Stimulated activated CD4-positive, alpha-beta T cell treated with anti-CD3 and anti-CD28 coated beads, Interleukin-12 subunit alpha, Interleukin-12 subunit beta, amount 100 ng/mL, for 24 hours (primary cell): ENCODE measurements around the gene CCDC197.
A peak's percentile ranks its signal among the peaks of the same experiment; 100 is the strongest.

Experiments used
- DNase-seq, 2 experiments: peaks; one replicate each; pipeline ENCODE4 v3.0.0-alpha.2; 2020; ENCODE audit warnings: low read depth in 2 of 2

The CCDC197 gene

DNA sequence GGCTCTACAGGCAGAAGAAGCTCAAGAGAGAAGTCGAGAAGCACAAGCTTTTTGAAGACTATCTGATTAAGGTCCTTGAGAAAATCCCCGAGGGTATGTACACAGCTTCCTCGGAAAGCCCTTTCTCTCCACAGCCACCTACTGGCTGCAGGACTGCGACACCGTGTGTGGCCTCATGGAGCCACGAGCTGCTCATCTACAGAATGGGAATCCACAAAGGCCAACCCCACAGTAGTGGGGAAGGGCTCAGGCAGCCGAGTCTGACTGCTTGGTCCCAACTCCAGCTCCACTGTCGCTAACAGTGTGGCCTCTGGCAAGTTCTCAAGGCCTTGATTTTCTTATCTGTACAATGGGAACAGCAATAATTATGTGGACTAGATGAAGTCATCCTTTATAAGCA, 2.5 kb downstream of the CCDC197 start:
- DNase-seq, result no peak

- DNase-seq, result no peak
These were observed 3.2 kb downstream of the CCDC197 start for GRCh38 chr14:94000267-94000666.

DNA sequence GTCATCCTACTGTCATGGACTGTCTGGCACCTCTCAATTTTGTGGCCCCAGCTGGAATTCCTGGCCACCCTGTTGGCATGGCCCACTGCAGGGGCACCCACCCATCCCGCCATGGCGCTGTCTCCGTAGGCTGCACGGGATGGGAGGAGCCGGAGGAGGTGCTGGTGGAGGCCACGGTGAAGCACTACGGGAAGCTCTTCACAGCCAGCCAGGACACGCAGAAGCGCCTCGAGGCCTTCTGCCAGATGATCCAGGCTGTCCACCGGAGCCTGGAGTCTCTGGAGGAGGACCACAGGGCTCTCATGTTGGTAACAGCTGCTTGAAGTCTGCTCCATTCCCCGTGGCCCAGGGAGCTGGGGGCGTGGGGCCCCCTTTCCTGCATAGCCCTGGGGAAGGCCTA, 3.9 kb downstream of the CCDC197 start:
- no peak for DNase-seq

DNA sequence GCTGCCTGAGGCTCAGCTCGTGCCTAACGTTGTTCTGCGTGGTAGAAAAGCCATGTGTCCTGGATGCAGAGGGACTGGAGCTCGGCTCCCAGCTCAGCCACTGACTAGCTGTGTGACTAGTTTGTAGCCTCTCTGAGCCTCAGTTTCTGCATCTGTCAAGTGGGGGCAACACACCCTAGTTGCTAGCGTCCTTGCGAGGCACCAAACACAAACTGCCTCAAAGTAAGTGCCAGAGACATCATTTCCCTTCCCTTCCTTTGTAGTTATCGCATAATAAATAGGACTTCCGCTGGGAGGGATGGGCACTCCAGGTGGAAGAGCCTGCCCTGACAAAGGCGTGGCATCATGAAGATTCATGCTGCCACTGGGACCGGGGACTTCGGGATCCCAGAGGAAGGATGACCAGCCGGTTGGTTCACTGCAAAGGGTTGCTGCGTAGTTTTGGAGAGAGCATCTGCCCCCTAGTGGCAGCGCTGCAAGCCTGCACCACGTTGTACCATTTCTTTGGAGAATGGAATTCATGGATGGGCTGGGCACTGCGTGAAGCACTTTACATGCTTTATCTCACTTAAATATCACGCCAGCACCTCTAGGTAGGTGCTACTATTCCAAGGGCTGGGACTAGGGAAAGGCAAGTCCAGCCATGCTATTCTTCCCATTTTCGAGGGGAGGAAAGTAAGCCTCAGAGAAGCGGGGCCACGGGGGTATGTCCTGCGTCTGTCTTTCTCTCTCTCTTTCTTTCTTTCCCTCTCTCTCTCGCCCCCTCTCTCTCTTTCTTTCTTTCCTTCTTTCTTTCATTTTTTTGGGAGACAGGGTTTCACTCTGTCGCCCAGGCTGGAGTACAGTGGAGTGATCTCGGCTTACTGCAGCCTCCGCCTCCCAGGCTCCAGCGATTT, 4.6 kb downstream of the CCDC197 start:
- DNase-seq, result peak; percentile 35 to 56

DNA sequence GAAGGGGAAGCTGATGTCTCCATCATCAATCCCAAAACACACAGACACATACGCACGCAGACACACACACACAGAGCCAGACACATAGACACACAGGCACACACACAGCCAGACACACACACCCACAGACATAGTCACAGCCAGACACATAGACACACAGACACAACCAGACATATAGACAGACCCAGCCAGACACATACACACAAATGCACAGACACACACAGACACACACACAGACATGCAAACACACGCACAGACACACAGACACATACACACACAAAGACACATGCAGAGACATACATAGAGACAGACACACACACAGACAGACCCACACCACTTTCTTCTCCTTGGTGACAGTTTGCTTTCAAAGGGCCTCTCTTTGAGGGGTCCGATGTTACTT, 6.3 kb downstream of the CCDC197 start:
- no peak for DNase-seq

DNA sequence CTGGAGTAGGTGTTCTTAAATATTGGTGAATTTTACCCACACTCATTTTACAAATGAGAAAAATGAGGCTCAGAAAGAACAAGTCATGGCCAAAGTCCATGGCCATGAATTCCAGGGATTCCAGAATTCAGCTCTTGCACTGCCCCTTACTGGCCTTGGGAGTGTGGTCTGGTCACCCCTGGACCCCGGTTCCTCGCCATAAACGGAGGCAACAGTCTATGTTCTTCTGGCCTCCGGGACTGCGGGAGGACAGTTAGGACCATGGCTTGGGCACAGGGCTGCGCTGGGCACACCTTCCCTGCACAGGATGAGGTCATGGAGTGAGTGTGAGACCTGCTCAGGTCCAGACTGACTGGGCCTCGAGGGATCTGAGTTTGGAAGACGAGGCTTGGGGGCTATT, 6.9 kb downstream of the CCDC197 start:
- DNase-seq, result no peak

- no peak for DNase-seq
These were observed 8.4 kb downstream of the CCDC197 start for GRCh38 chr14:94005324-94006073.

DNA sequence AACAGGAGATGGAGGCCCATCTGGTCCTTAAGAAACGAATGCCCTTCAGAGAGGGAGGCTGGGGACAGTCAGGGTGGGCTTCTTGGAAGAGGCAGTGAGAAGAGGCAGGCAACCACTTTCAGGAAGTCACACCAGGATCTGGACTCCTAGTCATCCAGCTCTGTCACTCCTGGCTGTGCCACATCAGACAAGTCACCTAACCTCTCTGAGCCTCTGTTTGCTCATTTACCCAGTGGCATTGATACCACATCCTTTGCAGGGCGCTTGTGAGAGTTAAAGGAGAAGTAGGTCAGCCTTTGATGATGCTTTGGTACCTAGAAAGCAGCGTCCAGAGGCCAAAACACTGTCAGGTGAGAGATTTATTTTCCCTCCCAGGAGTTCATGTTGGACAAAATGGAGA, 11.1 kb downstream of the CCDC197 start:
- no peak for DNase-seq

- DNase-seq, result no peak
These were observed 12.7 kb downstream of the CCDC197 start for GRCh38 chr14:94009767-94010166.

DNA sequence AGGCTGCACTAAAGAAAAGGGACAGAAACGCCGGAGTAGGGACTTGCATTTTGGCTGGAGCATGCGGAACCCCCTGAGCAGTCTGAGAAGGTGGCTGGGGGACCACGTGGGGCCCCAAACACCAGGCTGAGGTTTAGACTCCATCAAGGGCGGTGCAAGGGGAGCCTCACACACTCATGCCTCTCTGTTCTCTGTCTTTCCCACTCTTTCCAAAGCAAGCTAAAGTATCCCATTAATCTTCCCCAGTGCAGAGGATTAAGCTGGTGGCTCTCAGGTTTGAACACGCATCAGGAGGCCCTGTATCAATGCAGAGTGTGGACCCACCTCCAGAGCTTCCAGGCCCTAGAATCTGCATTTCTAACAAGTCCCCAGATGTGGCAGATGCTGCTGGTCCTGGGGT, 13.5 kb downstream of the CCDC197 start:
- no peak for DNase-seq

- no peak for DNase-seq
These were observed 14.7 kb downstream of the CCDC197 start for GRCh38 chr14:94011795-94012194.

GRCh38 chr14:94014382-94014781, 17.3 kb downstream of the CCDC197 start:
- no peak for DNase-seq

DNA sequence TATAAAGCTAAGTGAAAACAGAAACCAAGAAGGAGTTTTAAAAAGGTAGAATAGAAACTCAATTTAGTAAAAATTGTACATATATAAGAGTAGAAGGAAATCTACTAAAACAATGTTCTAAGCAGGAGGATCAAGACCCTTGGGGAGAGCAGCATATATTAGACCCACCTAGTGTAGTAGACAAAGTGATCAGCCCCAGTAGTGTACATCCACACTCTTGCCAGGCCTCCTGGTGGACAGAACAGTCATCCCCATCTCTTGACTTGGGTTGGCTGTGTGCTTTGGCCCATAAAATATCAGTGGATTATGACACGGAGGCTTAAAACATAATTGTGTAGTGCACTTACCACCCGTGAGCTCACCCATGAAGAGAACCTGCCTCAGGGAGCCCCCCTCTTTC, 18.1 kb downstream of the CCDC197 start:
- DNase-seq, result no peak

- DNase-seq, result no peak
These were observed 19.4 kb downstream of the CCDC197 start for GRCh38 chr14:94016446-94016976.

DNA sequence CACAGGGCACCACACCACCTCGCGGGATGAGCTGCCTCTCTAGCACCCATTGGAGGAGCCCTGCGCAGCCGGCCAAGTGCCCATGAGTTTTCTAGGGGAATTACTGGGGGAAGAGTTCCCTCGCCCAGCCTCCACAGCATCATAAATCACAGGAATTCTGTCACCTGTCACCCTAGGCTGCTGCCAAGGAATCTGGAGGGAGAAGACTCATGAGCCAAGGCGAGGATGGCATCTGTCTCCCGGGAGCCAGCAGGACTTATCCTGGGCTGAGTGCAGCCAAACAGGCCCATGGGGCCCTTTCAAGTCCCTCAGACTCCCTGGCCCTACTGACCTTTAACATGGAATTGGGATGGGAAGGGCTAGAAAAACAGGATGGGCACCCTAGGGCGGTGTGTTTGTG, 21.2 kb downstream of the CCDC197 start:
- DNase-seq, result no peak

GRCh38 chr14:94019329-94019728, 22.2 kb downstream of the CCDC197 start:
- no peak for DNase-seq

- DNase-seq, result no peak
These were observed 23.2 kb downstream of the CCDC197 start for GRCh38 chr14:94020267-94020666.

DNA sequence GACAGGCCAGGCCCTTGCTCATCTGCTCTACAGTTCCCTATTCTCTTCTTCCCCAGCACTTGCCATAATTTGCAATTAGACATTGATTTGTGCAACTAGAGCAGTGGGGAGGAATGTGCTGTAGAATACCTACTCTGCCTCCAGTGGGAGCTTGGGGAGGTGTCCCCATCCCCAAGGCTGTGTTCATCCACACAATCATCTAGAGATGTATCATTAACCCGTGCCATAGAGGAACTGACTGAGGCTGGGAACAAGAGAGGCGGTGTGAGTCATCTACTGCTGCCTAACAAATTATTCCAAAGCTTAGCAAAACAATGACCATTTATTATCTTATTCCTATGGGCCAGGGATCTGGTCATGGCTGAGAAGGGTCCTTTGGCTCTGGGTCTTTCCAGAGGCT, 23.9 kb downstream of the CCDC197 start:
- no peak for DNase-seq

GRCh38 chr14:94021416-94022157, 24.5 kb downstream of the CCDC197 start:
- DNase-seq, result peak in 1 of 2 experiments; percentile 20

GRCh38 chr14:94022532-94023411, 25.7 kb downstream of the CCDC197 start:
- DNase-seq, result no peak

GRCh38 chr14:94024549-94024948, 27.4 kb downstream of the CCDC197 start:
- DNase-seq, result no peak
